HG02852 (cell line): Measurements from ENCODE around the gene ZNF473.
"Not testable (repeated sequence)": the region's sequence is repeated elsewhere in the genome, so short reads cannot be mapped to it uniquely, and the experiment has no call there.

Experiments
- ATAC-seq: cut with Tn5 transposase; IDR thresholded peaks from one replicate; pipeline ENCODE4 v1.9.1; 2021; ENCODE audit warnings: mild to moderate bottlenecking, moderate library complexity; ENCODE audit not compliant: unreplicated experiment

Gene ZNF473

GRCh38 chr19:50047671-50048070 is 21.9 kb downstream of the ZNF473 start:
- ATAC-seq, result no peak

DNA sequence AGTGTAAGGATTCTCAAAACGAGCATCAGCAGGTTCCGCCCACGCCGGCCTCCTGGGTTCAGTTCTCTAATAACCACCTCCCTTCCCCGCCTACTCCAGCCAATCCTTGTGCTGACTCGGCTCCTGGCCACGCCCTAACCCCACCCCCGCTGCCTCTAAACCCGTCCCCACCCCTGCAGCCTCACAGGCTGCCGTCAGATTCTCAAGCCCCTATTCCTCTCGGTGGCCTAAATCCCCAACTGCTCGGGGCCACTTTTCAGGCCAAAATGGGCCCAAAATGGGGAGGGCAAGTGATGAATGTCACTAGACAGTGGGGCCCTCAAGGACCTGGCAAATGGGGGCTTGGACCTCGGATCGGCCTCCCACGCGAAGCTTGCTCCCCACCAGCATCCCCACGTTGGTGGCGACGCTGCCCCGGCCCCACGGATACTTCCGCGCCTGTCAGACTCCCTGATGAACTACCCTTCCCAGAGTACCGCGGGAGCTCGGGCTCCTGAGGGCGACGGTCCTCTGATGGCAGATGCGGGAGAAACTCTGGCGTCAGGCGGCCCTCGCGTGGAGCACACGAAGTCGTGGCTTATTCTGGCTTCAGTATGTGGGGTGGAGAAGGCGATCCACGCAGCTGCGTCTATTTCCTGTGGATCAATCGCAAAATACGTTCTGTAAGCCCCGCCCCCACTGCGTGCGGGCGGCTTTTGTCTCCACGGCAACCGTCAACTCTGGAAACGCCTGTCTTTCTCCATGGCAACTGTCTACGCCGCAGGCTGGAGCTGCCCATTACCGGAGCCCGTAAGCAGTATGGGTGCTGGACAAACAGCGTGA is 24.8 kb downstream of the ZNF473 start:
- ATAC-seq, result no peak

DNA sequence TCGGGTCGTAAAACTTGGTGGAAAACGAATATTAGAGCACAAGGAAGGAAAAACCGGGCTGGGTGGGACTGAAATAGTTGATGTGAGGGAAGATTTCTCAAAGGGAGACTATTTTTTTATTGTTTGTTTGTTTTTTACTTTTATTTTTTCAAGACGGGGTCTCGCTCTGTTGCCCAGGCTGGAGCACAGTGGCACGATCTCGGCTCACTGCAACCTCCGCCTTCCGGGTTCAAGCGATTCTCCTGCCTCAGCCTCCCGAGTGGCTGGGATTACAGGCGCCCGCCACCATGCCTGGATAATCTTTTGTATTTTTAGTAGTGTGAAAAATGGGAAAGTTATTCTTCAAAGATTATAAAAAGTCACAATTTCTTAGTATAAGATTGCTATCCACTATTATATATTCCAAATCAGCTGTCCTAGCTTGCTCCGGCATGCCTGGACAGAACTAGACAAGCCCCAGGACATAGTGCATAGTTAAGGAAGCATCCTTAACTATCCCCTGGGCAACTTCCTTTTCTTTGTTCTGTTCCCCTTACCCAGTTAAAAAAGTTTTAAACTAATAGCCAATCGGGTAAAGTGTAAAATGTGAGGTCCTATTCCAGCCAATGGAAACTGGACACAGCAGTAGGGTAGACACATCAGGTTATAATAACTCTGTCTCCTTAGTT is 25.6 kb downstream of the ZNF473 start:
- ATAC-seq, result not testable (repeated sequence)

DNA sequence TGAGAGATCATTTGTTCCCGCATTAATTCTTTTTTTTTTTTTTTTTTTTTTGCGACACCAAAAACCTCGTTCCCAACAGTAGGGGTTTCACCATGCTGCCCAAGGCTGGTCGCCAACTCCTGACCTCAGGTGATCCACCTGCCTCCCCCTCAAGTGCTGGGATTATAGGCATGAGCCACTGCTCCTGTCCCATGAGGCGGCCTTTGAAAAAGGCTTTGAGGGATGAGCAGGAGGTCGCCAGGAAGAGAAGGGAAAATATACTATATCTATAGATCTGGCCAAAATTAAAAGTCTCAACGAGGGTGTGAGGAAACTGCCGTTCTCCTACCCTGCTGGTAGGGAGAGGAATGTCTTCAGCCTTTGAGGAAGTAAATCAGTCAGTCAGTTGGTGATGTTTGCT is 26.2 kb downstream of the ZNF473 start:
- ATAC-seq, result no peak

DNA sequence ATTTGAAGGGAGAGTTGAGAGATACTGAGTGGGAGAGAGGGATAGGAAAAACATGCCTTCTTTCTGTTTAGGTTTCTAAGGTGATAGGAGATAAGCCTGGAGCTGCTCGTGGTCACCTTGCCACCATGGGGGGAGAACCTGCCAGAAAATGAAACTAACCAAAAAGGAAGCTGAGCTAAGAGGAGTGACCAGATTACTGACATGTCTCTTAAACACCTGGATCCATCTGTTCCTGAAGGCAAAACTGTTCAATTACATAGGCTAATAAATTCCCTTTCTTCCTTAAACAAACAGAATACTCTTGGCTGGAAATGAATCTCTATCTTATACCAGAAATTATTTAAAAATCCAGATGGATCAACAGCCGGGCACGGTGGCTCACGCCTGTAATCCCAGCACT is 27.3 kb downstream of the ZNF473 start:
- no peak for ATAC-seq

DNA sequence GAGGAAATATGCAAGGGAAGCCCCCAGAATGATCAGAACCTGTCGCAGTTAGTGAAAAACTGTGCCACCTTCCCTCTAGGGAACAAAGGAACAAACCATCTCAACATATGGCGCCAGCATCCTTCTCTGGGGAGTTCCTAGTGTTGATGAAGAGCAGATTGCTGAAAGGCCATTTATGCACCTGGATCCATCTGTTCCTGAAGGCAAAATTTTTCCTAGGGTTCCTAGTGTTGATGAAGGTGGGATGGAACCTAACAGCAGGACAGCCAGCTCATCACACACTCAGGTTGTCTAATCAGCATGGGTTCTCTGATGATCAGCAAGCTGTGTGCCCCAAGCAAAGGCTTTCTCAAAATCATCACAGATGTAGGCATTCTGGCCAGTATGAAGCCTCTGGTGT is 32.6 kb downstream of the ZNF473 start:
- no peak for ATAC-seq

GRCh38 chr19:50059045-50059444 is 33.2 kb downstream of the ZNF473 start:
- no peak for ATAC-seq

DNA sequence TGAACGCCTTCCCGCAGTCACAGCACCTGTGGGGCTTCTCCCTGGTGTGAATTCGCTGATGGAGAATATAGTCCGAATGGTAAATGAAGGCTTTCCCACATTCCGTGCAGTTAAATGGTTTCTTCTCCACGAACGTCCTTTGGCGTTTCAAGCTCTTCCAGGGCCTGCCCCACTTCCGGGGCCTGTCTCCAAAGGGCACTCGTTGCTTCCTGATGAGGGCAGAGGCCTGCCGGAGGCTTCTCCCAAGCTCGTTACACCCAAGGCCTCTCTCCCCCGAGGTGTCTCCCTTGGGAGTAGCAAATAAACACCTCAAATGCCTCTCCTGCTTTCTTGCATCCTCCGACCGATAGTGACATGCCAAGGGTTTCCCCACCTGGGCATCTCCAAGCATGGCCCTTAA is 34.3 kb downstream of the ZNF473 start:
- ATAC-seq, result no peak

DNA sequence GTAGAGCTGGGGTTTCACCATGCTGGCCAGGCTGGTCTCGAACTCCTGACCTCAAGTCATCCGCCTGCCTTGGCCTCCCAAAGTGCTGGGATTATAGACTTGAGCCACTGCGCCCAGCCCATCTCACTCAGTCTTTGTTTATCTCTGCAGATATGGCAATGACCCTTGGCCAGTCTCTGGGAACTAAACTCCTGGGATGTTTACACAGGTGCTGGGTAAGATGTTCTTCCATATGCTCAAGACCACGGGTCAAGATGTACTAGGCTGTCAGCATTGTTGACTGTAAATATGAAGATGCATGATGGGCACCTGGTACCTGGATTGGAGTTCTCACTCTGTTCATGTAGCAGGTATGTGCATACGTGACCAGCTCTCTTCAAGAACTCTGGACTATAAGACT is 35.8 kb downstream of the ZNF473 start:
- ATAC-seq, result no peak

- no peak for ATAC-seq
Measured at GRCh38 chr19:50065938-50066337, 40.1 kb downstream of the ZNF473 start.

DNA sequence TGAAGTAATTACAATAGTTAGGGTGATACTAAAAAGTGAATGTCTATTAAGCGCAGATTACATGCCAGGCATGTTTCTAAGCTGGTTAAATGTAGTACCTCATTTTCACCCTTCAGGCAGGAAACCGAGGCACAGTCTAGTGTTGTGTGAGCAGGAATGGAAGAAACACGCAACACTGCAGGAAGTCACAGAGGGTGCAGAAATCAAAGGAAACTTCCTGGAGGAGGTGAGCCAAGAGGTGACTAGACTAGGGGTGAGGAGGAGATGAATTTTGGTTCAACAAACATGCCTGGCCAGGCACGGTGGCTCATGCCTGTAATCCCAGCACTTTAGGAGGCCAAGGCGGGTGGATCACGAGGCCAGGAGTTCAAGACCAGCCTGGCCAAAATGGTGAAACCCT is 41.8 kb downstream of the ZNF473 start:
- ATAC-seq, result no peak

DNA sequence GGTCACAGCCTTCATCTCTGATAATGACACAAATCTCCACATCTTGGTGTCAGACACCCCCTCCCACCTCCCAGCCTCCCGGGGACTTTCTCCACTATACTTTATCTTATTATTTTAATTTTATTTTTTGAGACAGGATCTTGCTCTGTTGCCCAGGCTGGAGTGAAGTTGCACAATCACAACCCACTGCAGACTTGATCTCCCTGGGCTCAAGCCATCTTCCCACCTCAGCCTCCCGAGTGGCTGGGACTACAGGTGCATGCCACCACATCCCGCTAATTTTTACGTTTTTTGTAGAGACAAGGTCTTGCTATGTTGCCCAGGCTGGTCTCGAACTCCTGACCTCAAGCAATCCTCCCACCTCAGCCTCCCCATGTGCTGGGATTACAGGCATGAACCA is 42.6 kb downstream of the ZNF473 start:
- ATAC-seq, result not testable (repeated sequence)

- not testable (repeated sequence) for ATAC-seq
Measured at GRCh38 chr19:50075076-50075475, 49.3 kb downstream of the ZNF473 start.

GRCh38 chr19:50075644-50076372 is 50.0 kb downstream of the ZNF473 start:
- ATAC-seq, result not testable (repeated sequence)

DNA sequence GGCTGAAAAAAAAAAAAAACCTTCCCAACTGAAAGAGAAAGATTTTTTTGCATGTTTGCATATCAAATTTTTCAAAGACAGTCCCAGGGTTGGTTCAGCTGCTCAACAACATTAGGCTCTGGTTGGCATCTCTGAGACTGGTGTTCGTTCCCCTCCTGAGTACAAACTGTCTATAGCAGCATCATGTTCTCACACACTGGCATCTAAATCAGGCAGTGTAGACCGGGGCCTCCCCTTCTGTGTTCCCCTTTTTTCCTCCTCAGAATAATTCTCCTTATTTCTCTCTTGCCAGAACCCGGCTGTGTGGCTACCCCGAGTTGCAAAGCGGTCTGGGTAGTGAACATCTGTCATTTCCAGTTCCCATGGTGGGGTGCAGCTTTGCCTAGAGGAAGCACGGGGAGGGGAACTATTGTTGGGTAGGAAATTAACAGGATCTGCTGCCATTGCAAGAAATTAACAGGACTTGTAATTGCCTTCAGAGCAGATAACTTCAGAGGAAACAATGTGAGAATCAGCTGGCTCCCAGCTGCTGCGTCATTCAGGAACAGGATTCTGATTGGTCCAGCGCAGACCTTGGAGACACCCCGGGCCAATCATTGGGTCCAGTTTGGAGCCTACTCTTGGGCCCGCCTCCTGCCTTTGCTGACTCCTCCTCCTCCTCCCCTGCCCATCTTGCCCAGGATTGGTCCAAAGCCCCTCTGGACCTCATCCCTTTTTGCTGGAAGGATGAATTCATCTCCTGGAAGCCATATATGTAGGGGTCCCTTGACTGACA is 51.0 kb downstream of the ZNF473 start:
- ATAC-seq, result not testable (repeated sequence)

DNA sequence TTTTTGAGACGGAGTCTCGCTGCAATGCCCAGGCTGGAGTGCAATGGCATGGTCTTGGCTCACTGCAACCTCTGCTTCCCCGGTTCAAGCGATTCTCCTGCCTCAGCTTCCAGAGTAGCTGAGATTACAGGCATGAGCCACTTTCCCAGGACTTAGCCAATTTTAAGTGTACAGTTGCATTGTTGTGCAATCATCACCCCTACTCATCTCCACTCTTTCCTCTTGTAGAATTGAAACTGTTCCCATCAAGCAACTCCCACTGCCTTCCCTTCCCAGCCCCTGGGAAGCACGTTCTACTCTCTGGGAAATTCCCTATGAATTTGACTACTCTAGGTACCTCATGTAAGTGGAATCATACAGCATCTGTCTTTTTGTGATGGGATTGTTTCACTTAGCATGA is 53.2 kb downstream of the ZNF473 start:
- ATAC-seq, result not testable (repeated sequence)

DNA sequence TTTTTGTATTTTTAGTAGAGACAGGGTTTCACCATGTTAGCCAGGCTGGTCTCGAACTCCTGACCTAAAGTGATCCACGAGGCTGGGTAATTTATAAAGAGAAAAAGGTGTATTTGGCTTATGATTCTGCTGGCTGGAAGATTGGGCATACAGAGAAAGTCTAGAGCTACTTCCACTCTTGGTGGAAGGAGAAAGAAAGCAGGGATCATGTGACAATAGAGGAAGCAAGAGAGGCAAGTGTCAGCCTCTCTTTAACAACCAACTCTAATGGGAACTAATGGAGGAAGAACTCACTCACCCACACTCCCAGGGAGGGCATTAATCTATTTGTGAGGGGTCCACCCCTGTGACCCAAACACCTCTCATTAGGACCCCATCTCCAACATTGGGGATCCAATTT is 58.6 kb downstream of the ZNF473 start:
- not testable (repeated sequence) for ATAC-seq

- ATAC-seq, result not testable (repeated sequence)
Measured at GRCh38 chr19:50087153-50087552, 61.3 kb downstream of the ZNF473 start.

- not testable (repeated sequence) for ATAC-seq
Measured at GRCh38 chr19:50090706-50091105, 64.9 kb downstream of the ZNF473 start.

- not testable (repeated sequence) for ATAC-seq
Measured at GRCh38 chr19:50091786-50092185, 66.0 kb downstream of the ZNF473 start.

- not testable (repeated sequence) for ATAC-seq
Measured at GRCh38 chr19:50092597-50092996, 66.8 kb downstream of the ZNF473 start.
